GM21381 (cell line): ENCODE data around the gene AHI1.
"Not testable (repeated sequence)": the region's sequence is repeated elsewhere in the genome, so short reads cannot be mapped to it uniquely, and the experiment has no call there.

ENCODE experiments used
- ATAC-seq: cut with Tn5 transposase; IDR thresholded peaks from one replicate; pipeline ENCODE4 v1.9.1; 2021; ENCODE audit warnings: mild to moderate bottlenecking, moderate library complexity; ENCODE audit not compliant: unreplicated experiment

AHI1 gene

GRCh38 chr6:135339920-135340319, 157.6 kb downstream of the AHI1 start:
- ATAC-seq: not testable (repeated sequence)

- ATAC-seq: no peak
These were observed 163.4 kb downstream of the AHI1 start for GRCh38 chr6:135334169-135334568.

GRCh38 chr6:135331002-135331401, 166.5 kb downstream of the AHI1 start:
- ATAC-seq: no peak

- peak; percentile 91 for ATAC-seq
These were observed 167.4 kb downstream of the AHI1 start for GRCh38 chr6:135329851-135330803.

- ATAC-seq: no peak
These were observed 169.4 kb downstream of the AHI1 start for GRCh38 chr6:135328136-135328535.

- ATAC-seq: no peak
These were observed 171.7 kb downstream of the AHI1 start for GRCh38 chr6:135325624-135326424.

GRCh38 chr6:135324531-135324930, 173.0 kb downstream of the AHI1 start:
- ATAC-seq: no peak

- ATAC-seq: no peak
These were observed 173.6 kb downstream of the AHI1 start for GRCh38 chr6:135323979-135324378.

GRCh38 chr6:135323202-135323668, 174.3 kb downstream of the AHI1 start:
- peak; percentile 95 for ATAC-seq

GRCh38 chr6:135322427-135323201, 174.9 kb downstream of the AHI1 start:
- peak; percentile 72 for ATAC-seq

- ATAC-seq: no peak
These were observed 176.6 kb downstream of the AHI1 start for GRCh38 chr6:135320721-135321621.

- no peak for ATAC-seq
These were observed 177.7 kb downstream of the AHI1 start for GRCh38 chr6:135319819-135320218.

- no peak for ATAC-seq
These were observed 178.6 kb downstream of the AHI1 start for GRCh38 chr6:135318738-135319469.

- ATAC-seq: no peak
These were observed 183.0 kb downstream of the AHI1 start for GRCh38 chr6:135314543-135314942.

- no peak for ATAC-seq
These were observed 185.9 kb downstream of the AHI1 start for GRCh38 chr6:135311446-135312200.

- no peak for ATAC-seq
These were observed 187.2 kb downstream of the AHI1 start for GRCh38 chr6:135310291-135310690.

- no peak for ATAC-seq
These were observed 190.7 kb downstream of the AHI1 start for GRCh38 chr6:135306740-135307420.

- ATAC-seq: no peak
These were observed 191.4 kb downstream of the AHI1 start for GRCh38 chr6:135306166-135306565.
